Measurements from ENCODE around the gene DYRK1B. TPM values are rescaled to one million over a fixed set of nuclear protein-coding genes. Genes with fewer than 3 reads are reported as not detected.

Gene DYRK1B
- polyA plus RNA-seq, 1 donor from 2014 or later: 11.3 TPM

DNA sequence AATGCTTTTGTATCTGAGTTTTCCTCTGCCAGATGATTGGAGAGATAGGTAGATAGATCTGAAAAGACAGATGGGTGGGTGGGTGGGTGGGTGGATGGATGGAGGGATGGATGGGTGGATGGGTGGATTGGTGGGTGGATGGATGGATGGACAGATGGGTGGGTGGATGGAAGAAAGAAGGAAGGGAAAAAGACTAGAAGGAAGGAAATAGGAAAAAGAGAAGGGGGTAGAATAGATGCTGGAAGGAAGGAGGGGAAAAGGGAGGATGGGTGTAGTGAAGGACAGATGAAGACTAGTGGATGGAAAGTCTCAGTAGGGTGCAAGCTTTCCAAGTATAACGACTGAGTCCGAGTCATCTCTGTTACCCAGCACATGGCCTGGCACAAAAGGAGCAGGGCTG lies 31.2 kb upstream of the DYRK1B start:
- Histone ChIP-seq H3K27me3 (ENCODE audit: insufficient read depth, low read depth, low read length) (no peaks in the 10 kb centered on the region), H3K9ac (ENCODE audit: low read length) (no peak overlapping the region), H4K20me1 (ENCODE audit: insufficient read depth) (no peaks in the 10 kb centered on the region), H3K79me2 (replicated peaks; ENCODE audit: insufficient read depth, low read length) (no peaks in the 10 kb centered on the region), H3K4me2 (ENCODE audit: low read length) (no peak overlapping the region), H3K36me3 (ENCODE audit: insufficient read depth, low read length) (no peaks in the 10 kb centered on the region), H3F3A (ENCODE audit: insufficient read depth, low read length, poor library complexity, severe bottlenecking) (no peaks in the 10 kb centered on the region), H3K4me3 (ENCODE audit: low read length) (no peak overlapping the region), H3K9me2 (ENCODE audit: insufficient read depth, low read length) (no peaks in the 10 kb centered on the region), H3K9me3 (ENCODE audit: low read length) (no peaks in the 10 kb centered on the region), H3K27ac (ENCODE audit: low read length) (no peak overlapping the region), H2AFZ (ENCODE audit: low read depth, low read length) (no peak overlapping the region)
- TF ChIP-seq, protein P1, sequence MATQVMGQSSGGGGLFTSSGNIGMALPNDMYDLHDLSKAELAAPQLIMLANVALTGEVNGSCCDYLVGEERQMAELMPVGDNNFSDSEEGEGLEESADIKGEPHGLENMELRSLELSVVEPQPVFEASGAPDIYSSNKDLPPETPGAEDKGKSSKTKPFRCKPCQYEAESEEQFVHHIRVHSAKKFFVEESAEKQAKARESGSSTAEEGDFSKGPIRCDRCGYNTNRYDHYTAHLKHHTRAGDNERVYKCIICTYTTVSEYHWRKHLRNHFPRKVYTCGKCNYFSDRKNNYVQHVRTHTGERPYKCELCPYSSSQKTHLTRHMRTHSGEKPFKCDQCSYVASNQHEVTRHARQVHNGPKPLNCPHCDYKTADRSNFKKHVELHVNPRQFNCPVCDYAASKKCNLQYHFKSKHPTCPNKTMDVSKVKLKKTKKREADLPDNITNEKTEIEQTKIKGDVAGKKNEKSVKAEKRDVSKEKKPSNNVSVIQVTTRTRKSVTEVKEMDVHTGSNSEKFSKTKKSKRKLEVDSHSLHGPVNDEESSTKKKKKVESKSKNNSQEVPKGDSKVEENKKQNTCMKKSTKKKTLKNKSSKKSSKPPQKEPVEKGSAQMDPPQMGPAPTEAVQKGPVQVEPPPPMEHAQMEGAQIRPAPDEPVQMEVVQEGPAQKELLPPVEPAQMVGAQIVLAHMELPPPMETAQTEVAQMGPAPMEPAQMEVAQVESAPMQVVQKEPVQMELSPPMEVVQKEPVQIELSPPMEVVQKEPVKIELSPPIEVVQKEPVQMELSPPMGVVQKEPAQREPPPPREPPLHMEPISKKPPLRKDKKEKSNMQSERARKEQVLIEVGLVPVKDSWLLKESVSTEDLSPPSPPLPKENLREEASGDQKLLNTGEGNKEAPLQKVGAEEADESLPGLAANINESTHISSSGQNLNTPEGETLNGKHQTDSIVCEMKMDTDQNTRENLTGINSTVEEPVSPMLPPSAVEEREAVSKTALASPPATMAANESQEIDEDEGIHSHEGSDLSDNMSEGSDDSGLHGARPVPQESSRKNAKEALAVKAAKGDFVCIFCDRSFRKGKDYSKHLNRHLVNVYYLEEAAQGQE (IDR thresholded peaks at IDR 0.05; ENCODE audit: borderline replicate concordance): no peak
- TF ChIP-seq SMC3 (conservative IDR thresholded peaks at IDR 0.05; ENCODE audit: poor library complexity) (no peak), EP300 (conservative IDR thresholded peaks at IDR 0.05; ENCODE audit: poor library complexity, severe bottlenecking) (no peak), RAD21 (conservative IDR thresholded peaks at IDR 0.05) (no peak), EZH2 (IDR thresholded peaks at IDR 0.05; ENCODE audit: borderline replicate concordance, insufficient read depth, low read length, poor library complexity, severe bottlenecking) (no peak), POLR2AphosphoS5 (IDR thresholded peaks at IDR 0.05) (no peak), MXI1 (conservative IDR thresholded peaks at IDR 0.05; ENCODE audit: poor library complexity, severe bottlenecking) (no peak), TAF1 (IDR thresholded peaks at IDR 0.05; ENCODE audit: low read depth) (no peak)
- TF ChIP-seq, protein P2, sequence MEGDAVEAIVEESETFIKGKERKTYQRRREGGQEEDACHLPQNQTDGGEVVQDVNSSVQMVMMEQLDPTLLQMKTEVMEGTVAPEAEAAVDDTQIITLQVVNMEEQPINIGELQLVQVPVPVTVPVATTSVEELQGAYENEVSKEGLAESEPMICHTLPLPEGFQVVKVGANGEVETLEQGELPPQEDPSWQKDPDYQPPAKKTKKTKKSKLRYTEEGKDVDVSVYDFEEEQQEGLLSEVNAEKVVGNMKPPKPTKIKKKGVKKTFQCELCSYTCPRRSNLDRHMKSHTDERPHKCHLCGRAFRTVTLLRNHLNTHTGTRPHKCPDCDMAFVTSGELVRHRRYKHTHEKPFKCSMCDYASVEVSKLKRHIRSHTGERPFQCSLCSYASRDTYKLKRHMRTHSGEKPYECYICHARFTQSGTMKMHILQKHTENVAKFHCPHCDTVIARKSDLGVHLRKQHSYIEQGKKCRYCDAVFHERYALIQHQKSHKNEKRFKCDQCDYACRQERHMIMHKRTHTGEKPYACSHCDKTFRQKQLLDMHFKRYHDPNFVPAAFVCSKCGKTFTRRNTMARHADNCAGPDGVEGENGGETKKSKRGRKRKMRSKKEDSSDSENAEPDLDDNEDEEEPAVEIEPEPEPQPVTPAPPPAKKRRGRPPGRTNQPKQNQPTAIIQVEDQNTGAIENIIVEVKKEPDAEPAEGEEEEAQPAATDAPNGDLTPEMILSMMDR (IDR thresholded peaks at IDR 0.05; ENCODE audit: poor library complexity, severe bottlenecking): no peak

DNA sequence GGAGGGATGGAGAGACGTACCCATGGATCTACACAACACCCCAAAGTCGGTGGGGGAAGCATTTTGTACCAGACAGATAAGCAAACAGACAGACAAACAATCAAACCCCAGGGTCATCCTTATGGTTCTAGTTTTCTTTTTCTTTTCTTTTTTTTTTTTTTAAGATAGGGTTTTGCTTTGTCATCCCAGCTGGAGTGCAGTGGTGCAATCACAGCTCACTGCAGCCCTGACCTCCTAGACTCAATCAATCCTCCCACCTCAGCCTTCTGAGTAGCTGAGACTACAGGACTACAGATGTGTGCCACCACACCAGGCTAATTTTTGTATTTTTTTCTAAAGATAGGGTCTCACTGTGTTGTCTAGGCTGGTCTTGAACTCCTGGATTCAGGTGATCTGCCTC lies 30.2 kb upstream of the DYRK1B start:
- Histone ChIP-seq H3K4me3 (ENCODE audit: low read length) (no peak overlapping the region), H3K9me2 (ENCODE audit: insufficient read depth, low read length) (no peaks in the 10 kb centered on the region), H3K4me2 (ENCODE audit: low read length) (no peak overlapping the region), H3K27me3 (ENCODE audit: insufficient read depth, low read depth, low read length) (no peaks in the 10 kb centered on the region), H4K20me1 (ENCODE audit: insufficient read depth) (no peaks in the 10 kb centered on the region), H3K9ac (ENCODE audit: low read length) (no peak overlapping the region), H3K79me2 (replicated peaks; ENCODE audit: insufficient read depth, low read length) (no peaks in the 10 kb centered on the region), H3K27ac (ENCODE audit: low read length) (no peak overlapping the region), H2AFZ (ENCODE audit: low read depth, low read length) (no peak overlapping the region), H3F3A (ENCODE audit: insufficient read depth, low read length, poor library complexity, severe bottlenecking) (no peaks in the 10 kb centered on the region), H3K36me3 (ENCODE audit: insufficient read depth, low read length) (no peaks in the 10 kb centered on the region), H3K9me3 (ENCODE audit: low read length) (no peaks in the 10 kb centered on the region)
- TF ChIP-seq, protein P1 (IDR thresholded peaks at IDR 0.05; ENCODE audit: borderline replicate concordance): no peak
- TF ChIP-seq TAF1 (IDR thresholded peaks at IDR 0.05; ENCODE audit: low read depth) (no peak), EP300 (conservative IDR thresholded peaks at IDR 0.05; ENCODE audit: poor library complexity, severe bottlenecking) (no peak), SMC3 (conservative IDR thresholded peaks at IDR 0.05; ENCODE audit: poor library complexity) (no peak), MXI1 (conservative IDR thresholded peaks at IDR 0.05; ENCODE audit: poor library complexity, severe bottlenecking) (no peak), RAD21 (conservative IDR thresholded peaks at IDR 0.05) (no peak), POLR2AphosphoS5 (IDR thresholded peaks at IDR 0.05) (no peak), EZH2 (IDR thresholded peaks at IDR 0.05; ENCODE audit: borderline replicate concordance, insufficient read depth, low read length, poor library complexity, severe bottlenecking) (no peak)
- TF ChIP-seq, protein P2 (IDR thresholded peaks at IDR 0.05; ENCODE audit: poor library complexity, severe bottlenecking): no peak
